Measurements from ENCODE around the gene SHC3. TPM values are rescaled to one million over a fixed set of nuclear protein-coding genes. Genes with fewer than 3 reads are reported as not detected.

Gene SHC3
- total RNA-seq, 3 donors from 2014 or later (not counting 1 experiment from before 2014, with no cell fraction given) = 0.02 to 0.09 (median 0.08) TPM

- no peak overlapping the region for H3K4me3 ChIP-seq (ENCODE audit: low read length)
- no peaks in the 10 kb centered on the region for H3K4me1 ChIP-seq (ENCODE audit: control insufficient read depth, insufficient read depth, low read length)
- H3K27ac ChIP-seq (ENCODE audit: low read length) = no peak overlapping the region
- Mint-ChIP-seq H3K4me3 (no peak overlapping the region), H3K36me3 (no peaks in the 10 kb centered on the region), H3K4me1 (no peaks in the 10 kb centered on the region), H3K27me3 (ENCODE audit: low read depth in 2 of 2) (peaks cover 14 to 27% of the 10 kb centered on the region in 2 donors), H3K27ac (no peak overlapping the region), H3K9me3 (no peaks in the 10 kb centered on the region)
- ATAC-seq (no peak), DNase-seq (no peak)
- H3K27me3 ChIP-seq (ENCODE audit: control insufficient read depth, insufficient read depth, low read length) = peaks cover 3% of the 10 kb centered on the region
- H3K36me3 ChIP-seq (ENCODE audit: control insufficient read depth, insufficient read depth, low read length) = no peaks in the 10 kb centered on the region
- TF ChIP-seq CTCF (IDR thresholded peaks at IDR 0.05) = no peak
- 84% methylated on average over 4 of the region's 4 CpGs for WGBS (ENCODE audit: insufficient coverage)
- intact Hi-C loops (cut with micrococcal nuclease) = no loop called here
- H3K9me3 ChIP-seq (ENCODE audit: control insufficient read depth, insufficient read depth, low read length) = no peaks in the 10 kb centered on the region
Observed at GRCh38 chr9:89044881-89045280, 133.7 kb downstream of the SHC3 start.

GRCh38 chr9:89044104-89044503 lies 134.5 kb downstream of the SHC3 start:
- H3K27me3 Mint-ChIP-seq (ENCODE audit: low read depth in 2 of 2) = peaks cover 14 to 22% of the 10 kb centered on the region in 2 donors
- intact Hi-C loops (cut with micrococcal nuclease) = no loop called here
- Histone ChIP-seq H3K4me1 (ENCODE audit: control insufficient read depth, insufficient read depth, low read length) (no peaks in the 10 kb centered on the region), H3K9me3 (ENCODE audit: control insufficient read depth, insufficient read depth, low read length) (no peaks in the 10 kb centered on the region), H3K27ac (ENCODE audit: low read length) (no peak overlapping the region), H3K36me3 (ENCODE audit: control insufficient read depth, insufficient read depth, low read length) (no peaks in the 10 kb centered on the region), H3K4me3 (ENCODE audit: low read length) (no peak overlapping the region), H3K27me3 (ENCODE audit: control insufficient read depth, insufficient read depth, low read length) (peaks cover 3% of the 10 kb centered on the region)
- no peak overlapping the region for H3K27ac Mint-ChIP-seq
- H3K9me3 Mint-ChIP-seq = no peaks in the 10 kb centered on the region
- no peaks in the 10 kb centered on the region for H3K4me1 Mint-ChIP-seq
- ATAC-seq (no peak), DNase-seq (no peak)
- TF ChIP-seq CTCF (IDR thresholded peaks at IDR 0.05) = no peak
- no CpG with 5 or more reads among the region's 2 CpGs for WGBS (ENCODE audit: insufficient coverage)
- H3K4me3 Mint-ChIP-seq = no peak overlapping the region
- no peaks in the 10 kb centered on the region for H3K36me3 Mint-ChIP-seq

GRCh38 chr9:89042984-89043383 lies 135.6 kb downstream of the SHC3 start:
- no peaks in the 10 kb centered on the region for H3K36me3 Mint-ChIP-seq
- Histone ChIP-seq H3K27me3 (ENCODE audit: control insufficient read depth, insufficient read depth, low read length) (peaks cover 3% of the 10 kb centered on the region), H3K36me3 (ENCODE audit: control insufficient read depth, insufficient read depth, low read length) (no peaks in the 10 kb centered on the region), H3K4me1 (ENCODE audit: control insufficient read depth, insufficient read depth, low read length) (no peaks in the 10 kb centered on the region), H3K4me3 (ENCODE audit: low read length) (no peak overlapping the region), H3K27ac (ENCODE audit: low read length) (no peak overlapping the region), H3K9me3 (ENCODE audit: control insufficient read depth, insufficient read depth, low read length) (no peaks in the 10 kb centered on the region)
- no peak for ATAC-seq
- no peak for TF ChIP-seq CTCF (IDR thresholded peaks at IDR 0.05)
- WGBS (ENCODE audit: insufficient coverage) = 96% methylated on average over 9 of the region's 9 CpGs
- H3K9me3 Mint-ChIP-seq = no peaks in the 10 kb centered on the region
- no peak for DNase-seq
- peaks cover 11 to 22% of the 10 kb centered on the region in 2 donors for H3K27me3 Mint-ChIP-seq (ENCODE audit: low read depth in 2 of 2)
- intact Hi-C loops (cut with micrococcal nuclease) = no loop called here
- no peak overlapping the region for H3K4me3 Mint-ChIP-seq
- no peak overlapping the region for H3K27ac Mint-ChIP-seq
- H3K4me1 Mint-ChIP-seq = no peaks in the 10 kb centered on the region

- 86% methylated on average over 2 of the region's 2 CpGs for WGBS (ENCODE audit: insufficient coverage)
- no peak for ATAC-seq
- intact Hi-C loops (cut with micrococcal nuclease) = no loop called here
Observed at GRCh38 chr9:89039664-89040063, 139.0 kb downstream of the SHC3 start.

More at GRCh38 chr9:89039664-89040063, 139.0 kb downstream of the SHC3 start:
- H3K36me3 ChIP-seq (ENCODE audit: control insufficient read depth, insufficient read depth, low read length) = no peaks in the 10 kb centered on the region
- no peak for TF ChIP-seq CTCF (IDR thresholded peaks at IDR 0.05)
- no peak for DNase-seq
- Mint-ChIP-seq H3K9me3 (no peaks in the 10 kb centered on the region), H3K4me3 (no peak overlapping the region), H3K36me3 (no peaks in the 10 kb centered on the region), H3K27ac (no peak overlapping the region), H3K27me3 (ENCODE audit: low read depth in 2 of 2) (peaks cover 7 to 13% of the 10 kb centered on the region in 2 donors), H3K4me1 (no peaks in the 10 kb centered on the region)
- H3K27ac ChIP-seq (ENCODE audit: low read length) = no peak overlapping the region
- H3K27me3 ChIP-seq (ENCODE audit: control insufficient read depth, insufficient read depth, low read length) = peaks cover 3% of the 10 kb centered on the region
- H3K9me3 ChIP-seq (ENCODE audit: control insufficient read depth, insufficient read depth, low read length) = no peaks in the 10 kb centered on the region
- no peaks in the 10 kb centered on the region for H3K4me1 ChIP-seq (ENCODE audit: control insufficient read depth, insufficient read depth, low read length)
- no peak overlapping the region for H3K4me3 ChIP-seq (ENCODE audit: low read length)

Data from natural killer cell (primary cell).